ENCODE results near the gene RBMY1A1. TPM values are rescaled to one million over a fixed set of nuclear protein-coding genes. Genes with fewer than 3 reads are reported as not detected.
"Not testable (repeated sequence)": the region's sequence is repeated elsewhere in the genome, so short reads cannot be mapped to it uniquely, and the experiment has no call there.

RBMY1A1 gene
- polyA plus RNA-seq, 3 donors = not detected

- H3K36me3 Mint-ChIP-seq = no peaks in the 10 kb centered on the region
- TF ChIP-seq, protein P1, sequence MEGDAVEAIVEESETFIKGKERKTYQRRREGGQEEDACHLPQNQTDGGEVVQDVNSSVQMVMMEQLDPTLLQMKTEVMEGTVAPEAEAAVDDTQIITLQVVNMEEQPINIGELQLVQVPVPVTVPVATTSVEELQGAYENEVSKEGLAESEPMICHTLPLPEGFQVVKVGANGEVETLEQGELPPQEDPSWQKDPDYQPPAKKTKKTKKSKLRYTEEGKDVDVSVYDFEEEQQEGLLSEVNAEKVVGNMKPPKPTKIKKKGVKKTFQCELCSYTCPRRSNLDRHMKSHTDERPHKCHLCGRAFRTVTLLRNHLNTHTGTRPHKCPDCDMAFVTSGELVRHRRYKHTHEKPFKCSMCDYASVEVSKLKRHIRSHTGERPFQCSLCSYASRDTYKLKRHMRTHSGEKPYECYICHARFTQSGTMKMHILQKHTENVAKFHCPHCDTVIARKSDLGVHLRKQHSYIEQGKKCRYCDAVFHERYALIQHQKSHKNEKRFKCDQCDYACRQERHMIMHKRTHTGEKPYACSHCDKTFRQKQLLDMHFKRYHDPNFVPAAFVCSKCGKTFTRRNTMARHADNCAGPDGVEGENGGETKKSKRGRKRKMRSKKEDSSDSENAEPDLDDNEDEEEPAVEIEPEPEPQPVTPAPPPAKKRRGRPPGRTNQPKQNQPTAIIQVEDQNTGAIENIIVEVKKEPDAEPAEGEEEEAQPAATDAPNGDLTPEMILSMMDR (IDR thresholded peaks at IDR 0.05) = no peak
- no peak overlapping the region for H3K9ac ChIP-seq (ENCODE audit: insufficient read depth, low read length, poor library complexity, severe bottlenecking)
- no peaks in the 10 kb centered on the region for H3K9me3 ChIP-seq (replicated peaks in 1 of 2; ENCODE audit: control insufficient read depth in 1 of 2, insufficient read depth in 1 of 2, low read length in 2 of 2)
- H3K27ac ChIP-seq (ENCODE audit: low read depth in 1 of 2, low read length in 2 of 2) = no peak overlapping the region
- H3K4me1 ChIP-seq (ENCODE audit: control insufficient read depth in 1 of 2, insufficient read depth in 2 of 2, low read length in 2 of 2) = no peaks in the 10 kb centered on the region
- no peak for DNase-seq
- no peaks in the 10 kb centered on the region for H3K27me3 ChIP-seq (ENCODE audit: control insufficient read depth in 2 of 2, insufficient read depth in 2 of 2, low read length in 2 of 2)
- peaks cover 0 to 1% (median 0%) of the 10 kb centered on the region in 3 donors for H3K27me3 Mint-ChIP-seq (ENCODE audit: low read depth in 3 of 3)
- no peak overlapping the region for H3K4me3 Mint-ChIP-seq
- no peaks in the 10 kb centered on the region for H3K36me3 ChIP-seq (replicated peaks in 1 of 2; ENCODE audit: control insufficient read depth in 1 of 2, insufficient read depth in 2 of 2, low read length in 2 of 2)
- no peak overlapping the region for H3K4me2 ChIP-seq (replicated peaks; ENCODE audit: extremely low read depth, low read length, poor library complexity, severe bottlenecking)
- no peak overlapping the region for H2AFZ ChIP-seq (ENCODE audit: insufficient read depth, low read depth, low read length, poor library complexity, severe bottlenecking)
- intact Hi-C loops (cut with micrococcal nuclease) = no loop called here
- H3K4me1 Mint-ChIP-seq = no peaks in the 10 kb centered on the region
- no peak overlapping the region for H3K4me3 ChIP-seq (replicated peaks in 1 of 3; ENCODE audit: low read depth in 2 of 3, low read length in 3 of 3)
- H3K9me3 Mint-ChIP-seq = peaks cover 0 to 6% (median 0%) of the 10 kb centered on the region in 7 donors
- no peak overlapping the region for H3K27ac Mint-ChIP-seq
- H4K20me1 ChIP-seq (ENCODE audit: insufficient read depth, low read length) = no peaks in the 10 kb centered on the region
- WGBS (ENCODE audit: insufficient coverage) = no CpG with 5 or more reads among the region's 6 CpGs
- H3K79me2 ChIP-seq (ENCODE audit: insufficient read depth, low read length) = no peaks in the 10 kb centered on the region
These were observed 50.8 kb downstream of the RBMY1A1 start for GRCh38 chrY:21585449-21585848.

GRCh38 chrY:21586454-21586853 is 51.8 kb downstream of the RBMY1A1 start:
- H3K9me3 ChIP-seq (replicated peaks in 1 of 2; ENCODE audit: control insufficient read depth in 1 of 2, insufficient read depth in 1 of 2, low read length in 2 of 2); intact Hi-C loops (cut with micrococcal nuclease); H3K4me1 Mint-ChIP-seq; H3K79me2 ChIP-seq (ENCODE audit: insufficient read depth, low read length); H3K27me3 Mint-ChIP-seq (ENCODE audit: low read depth in 3 of 3); H3K9ac ChIP-seq (ENCODE audit: insufficient read depth, low read length, poor library complexity, severe bottlenecking); H2AFZ ChIP-seq (ENCODE audit: insufficient read depth, low read depth, low read length, poor library complexity, severe bottlenecking); H3K36me3 ChIP-seq (replicated peaks in 1 of 2; ENCODE audit: control insufficient read depth in 1 of 2, insufficient read depth in 2 of 2, low read length in 2 of 2); H3K4me3 ChIP-seq (replicated peaks in 1 of 3; ENCODE audit: low read depth in 2 of 3, low read length in 3 of 3); H3K4me2 ChIP-seq (replicated peaks; ENCODE audit: extremely low read depth, low read length, poor library complexity, severe bottlenecking); H3K27ac ChIP-seq (ENCODE audit: low read depth in 1 of 2, low read length in 2 of 2); H3K36me3 Mint-ChIP-seq; H3K4me3 Mint-ChIP-seq; H3K27ac Mint-ChIP-seq; H3K4me1 ChIP-seq (ENCODE audit: control insufficient read depth in 1 of 2, insufficient read depth in 2 of 2, low read length in 2 of 2); H4K20me1 ChIP-seq (ENCODE audit: insufficient read depth, low read length); H3K27me3 ChIP-seq (ENCODE audit: control insufficient read depth in 2 of 2, insufficient read depth in 2 of 2, low read length in 2 of 2); H3K9me3 Mint-ChIP-seq; DNase-seq: not testable (repeated sequence)
- WGBS (ENCODE audit: insufficient coverage) = 100% methylated on average over 1 of the region's 6 CpGs
